Activated CD4-positive, CD25-positive, alpha-beta regulatory T cell treated with anti-CD3 and anti-CD28 coated beads, Interleukin-2, amount 50 U/mL, for 16 hours (primary cell): ENCODE measurements around the gene BCL2L11.

Experiments
- DNase-seq: peaks from one replicate; pipeline ENCODE4 v3.0.0-alpha.2; 2020; ENCODE audit warnings: low read depth, low spot score

The BCL2L11 gene

GRCh38 chr2:111117598-111118480, 2.9 kb upstream of the BCL2L11 start:
- DNase-seq = no peak

- DNase-seq = no peak
Observed at GRCh38 chr2:111118481-111118980, 2.2 kb upstream of the BCL2L11 start.

DNA sequence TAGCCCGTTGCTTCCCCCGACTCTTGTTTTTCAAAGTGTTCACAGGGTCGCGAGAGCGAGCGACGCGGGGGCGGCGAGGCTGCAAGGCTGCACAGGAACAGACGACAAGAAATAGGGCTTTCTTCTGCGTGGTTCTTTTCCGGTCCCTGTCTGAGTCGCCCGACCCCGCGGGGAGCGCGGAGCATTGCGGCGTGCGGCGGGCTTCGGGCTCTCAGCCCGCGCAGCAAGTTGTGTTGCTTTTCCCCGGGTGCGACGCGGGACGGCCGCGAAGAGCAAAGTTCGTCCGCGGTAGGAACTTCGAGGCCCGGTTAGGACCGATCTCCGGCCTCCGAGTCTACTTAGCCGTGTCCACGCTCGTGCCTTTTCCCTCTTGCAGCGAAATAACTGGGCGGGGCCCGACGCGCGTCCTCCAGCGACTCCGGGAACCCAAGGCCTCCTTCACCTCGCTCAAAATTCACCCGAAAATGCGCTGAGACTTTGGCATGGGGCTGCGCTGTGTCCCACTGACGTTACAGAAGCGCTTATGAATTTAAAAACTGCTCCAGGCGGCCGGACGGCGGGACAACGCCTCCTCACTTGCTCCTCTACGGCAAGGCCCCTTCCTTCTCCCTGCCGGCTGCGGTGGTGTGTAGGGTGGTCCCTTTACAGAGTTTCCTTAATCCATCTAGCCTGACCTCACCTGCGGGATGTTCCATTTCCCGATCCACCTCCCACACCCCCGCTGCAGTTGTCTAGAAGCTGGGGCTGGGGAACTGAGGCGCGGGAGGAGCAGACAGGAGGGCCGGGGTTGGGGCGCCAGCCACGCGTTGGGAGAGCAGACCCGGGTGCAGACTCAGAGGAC, 1.5 kb upstream of the BCL2L11 start:
- DNase-seq = no peak

DNA sequence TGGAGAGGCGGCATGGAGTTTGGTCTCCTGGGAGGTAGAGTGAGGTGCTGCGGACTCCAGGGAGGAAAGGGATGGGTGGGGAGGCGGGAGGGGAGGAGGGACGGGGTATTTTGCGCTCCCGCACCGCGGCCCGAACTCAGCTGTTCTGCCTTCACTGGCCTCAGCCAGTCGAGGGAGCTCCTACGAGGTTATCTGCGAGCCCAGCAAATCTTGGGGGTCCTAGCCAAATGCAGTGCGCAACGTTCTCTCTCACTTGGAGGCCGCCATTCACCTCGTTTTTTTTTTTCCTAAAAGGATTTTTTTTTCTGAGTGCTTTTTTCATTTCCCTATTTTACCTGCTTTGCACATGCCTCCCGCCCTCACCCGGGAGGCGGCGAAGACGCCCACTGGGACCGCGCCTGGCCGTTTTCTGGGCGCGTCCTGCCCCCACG, 877 bp upstream of the BCL2L11 start:
- no peak for DNase-seq

GRCh38 chr2:111121028-111121827, 514 bp downstream of the BCL2L11 start:
- no peak for DNase-seq

DNA sequence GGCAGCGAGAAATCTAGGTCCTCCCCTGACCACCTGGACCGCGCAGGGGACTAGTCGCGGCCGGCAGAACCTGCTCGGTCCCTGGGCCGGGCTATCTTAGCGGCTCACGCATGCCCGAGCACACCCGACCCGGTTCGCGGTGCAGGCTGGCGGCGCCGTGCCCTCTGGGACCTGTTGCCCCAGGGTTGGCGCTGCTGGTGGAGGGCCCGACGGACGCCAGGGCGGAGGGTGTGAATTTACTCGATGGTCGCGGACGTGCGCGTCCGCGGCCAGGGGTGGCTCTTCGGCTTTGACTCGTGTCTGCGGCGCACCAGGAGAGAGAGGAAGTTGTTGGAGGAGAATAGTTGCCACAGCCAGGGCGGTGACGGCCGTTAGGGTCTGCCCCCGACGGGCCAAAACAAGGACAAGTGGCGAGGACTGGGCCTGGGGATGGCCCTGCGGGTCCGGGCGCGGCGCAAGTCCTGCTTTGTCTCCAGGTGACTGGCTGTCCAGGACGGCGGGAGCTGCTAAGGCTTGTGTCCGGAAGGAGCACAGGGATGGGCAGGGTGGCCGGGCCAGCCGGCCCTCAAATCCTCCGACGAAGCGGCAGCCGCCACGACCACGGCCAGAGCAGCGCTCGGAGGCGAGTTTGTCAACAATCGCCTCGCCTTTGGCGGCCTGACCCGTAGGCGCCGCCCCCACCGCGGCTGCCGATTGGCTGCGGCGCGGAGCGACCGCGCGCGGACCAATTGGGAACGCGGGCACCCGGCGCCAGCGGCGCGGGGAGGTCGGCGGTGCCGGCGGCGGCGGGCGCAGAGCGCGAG, 1.3 kb downstream of the BCL2L11 start:
- peak; percentile 54 for DNase-seq

GRCh38 chr2:111122631-111123421, 2.1 kb downstream of the BCL2L11 start:
- DNase-seq = no peak

DNA sequence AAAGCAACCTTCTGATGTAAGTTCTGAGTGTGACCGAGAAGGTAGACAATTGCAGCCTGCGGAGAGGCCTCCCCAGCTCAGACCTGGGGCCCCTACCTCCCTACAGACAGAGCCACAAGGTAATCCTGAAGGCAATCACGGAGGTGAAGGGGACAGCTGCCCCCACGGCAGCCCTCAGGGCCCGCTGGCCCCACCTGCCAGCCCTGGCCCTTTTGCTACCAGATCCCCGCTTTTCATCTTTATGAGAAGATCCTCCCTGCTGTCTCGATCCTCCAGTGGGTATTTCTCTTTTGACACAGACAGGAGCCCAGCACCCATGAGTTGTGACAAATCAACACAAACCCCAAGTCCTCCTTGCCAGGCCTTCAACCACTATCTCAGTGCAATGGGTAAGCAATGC, 3.0 kb downstream of the BCL2L11 start:
- no peak for DNase-seq

GRCh38 chr2:111126581-111126980, 5.9 kb downstream of the BCL2L11 start:
- no peak for DNase-seq

DNA sequence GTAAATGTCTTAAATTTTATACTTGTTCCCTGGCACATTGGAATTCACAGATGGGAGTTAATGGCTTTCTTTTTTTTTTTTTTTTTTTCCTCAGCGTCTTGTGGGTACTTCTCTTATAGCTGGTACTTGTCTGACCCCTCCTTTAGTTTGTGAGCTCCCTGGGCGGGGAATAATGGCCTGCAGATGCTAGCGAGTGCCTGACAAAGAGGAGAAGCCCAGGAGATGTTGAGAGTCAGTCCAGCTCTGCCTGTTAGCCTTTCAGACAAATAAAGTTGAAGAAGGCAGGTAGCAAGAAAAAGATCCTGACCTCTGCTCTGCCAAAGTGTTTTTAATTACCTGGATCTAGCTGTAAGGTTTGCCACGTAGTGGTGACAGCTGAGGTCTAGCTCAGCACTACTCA, 6.6 kb downstream of the BCL2L11 start:
- no peak for DNase-seq

DNA sequence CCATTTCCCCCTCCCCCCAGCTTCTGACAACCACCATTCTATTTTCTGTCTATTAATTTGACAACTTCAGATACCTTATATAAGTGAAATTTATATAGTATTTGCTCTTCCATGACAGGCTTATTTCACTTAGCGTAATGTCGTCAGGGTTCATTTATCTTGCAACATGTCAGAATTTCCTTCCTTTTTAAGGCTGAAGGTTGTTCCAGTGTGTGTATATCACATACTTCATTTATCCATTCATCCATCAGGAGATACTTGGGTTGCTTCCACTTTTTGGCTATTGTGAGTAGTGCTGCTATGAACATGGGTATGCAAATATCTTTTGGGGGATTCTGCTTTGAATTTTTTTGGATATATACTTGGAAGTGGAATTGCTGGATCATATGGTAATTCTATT, 7.4 kb downstream of the BCL2L11 start:
- no peak for DNase-seq

DNA sequence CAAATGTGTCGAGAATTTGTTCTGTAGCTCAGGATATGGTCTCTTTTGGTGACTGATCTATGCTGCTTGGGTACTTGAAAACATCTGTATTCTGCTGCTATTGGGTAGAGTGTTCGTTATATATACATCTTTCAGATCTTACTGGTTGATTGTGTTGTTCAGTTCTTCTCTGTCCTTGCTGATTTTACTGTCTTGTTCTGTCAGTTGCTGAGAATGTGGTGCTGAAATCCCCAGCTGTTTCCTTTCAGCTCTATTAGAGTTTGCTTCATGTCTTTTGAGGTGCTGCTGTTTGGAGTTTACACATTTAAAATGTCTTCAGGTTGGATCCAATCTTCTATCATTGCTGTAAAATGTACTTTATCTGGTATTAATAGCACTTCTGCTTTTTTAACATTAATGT, 12.9 kb downstream of the BCL2L11 start:
- no peak for DNase-seq

DNA sequence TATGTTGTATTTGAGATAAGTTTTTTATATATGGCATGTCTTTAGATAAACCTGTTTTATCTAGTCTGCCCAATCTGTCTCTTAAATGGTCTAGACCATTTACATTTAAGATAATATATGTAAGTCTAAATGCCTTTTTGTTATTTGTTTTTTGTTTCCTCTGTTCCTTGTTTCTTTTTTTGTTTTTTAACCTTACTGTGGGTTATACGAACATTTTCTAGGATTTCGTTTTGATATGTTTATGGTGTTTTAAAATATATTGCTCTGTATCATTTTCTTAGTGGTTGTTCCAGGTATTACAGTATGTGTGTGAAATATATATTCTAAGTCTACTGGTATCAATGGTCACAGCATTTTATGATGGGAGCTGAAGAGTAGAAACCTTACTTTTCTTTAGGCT, 13.3 kb downstream of the BCL2L11 start:
- DNase-seq = no peak

GRCh38 chr2:111135237-111135909, 14.7 kb downstream of the BCL2L11 start:
- no peak for DNase-seq

DNA sequence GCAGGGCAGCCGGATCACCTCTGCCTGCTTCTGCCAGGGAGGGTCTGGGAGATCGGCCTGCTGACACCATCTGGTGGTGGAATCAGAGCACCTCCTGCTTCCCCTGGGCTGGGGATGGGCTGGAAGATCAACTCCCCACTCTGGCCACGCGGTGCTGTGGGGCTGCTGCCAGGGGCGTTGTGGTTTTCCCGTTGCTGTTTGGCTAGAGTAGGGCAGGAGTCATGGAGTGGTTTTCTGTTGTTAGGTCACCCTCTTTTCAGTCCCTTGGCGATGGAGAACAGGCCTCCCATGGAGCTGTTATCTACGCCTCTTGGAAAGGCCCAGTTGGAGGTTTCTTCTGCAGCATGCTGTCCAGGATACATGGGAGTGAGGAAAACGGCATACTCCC, 15.2 kb downstream of the BCL2L11 start:
- DNase-seq = no peak

DNA sequence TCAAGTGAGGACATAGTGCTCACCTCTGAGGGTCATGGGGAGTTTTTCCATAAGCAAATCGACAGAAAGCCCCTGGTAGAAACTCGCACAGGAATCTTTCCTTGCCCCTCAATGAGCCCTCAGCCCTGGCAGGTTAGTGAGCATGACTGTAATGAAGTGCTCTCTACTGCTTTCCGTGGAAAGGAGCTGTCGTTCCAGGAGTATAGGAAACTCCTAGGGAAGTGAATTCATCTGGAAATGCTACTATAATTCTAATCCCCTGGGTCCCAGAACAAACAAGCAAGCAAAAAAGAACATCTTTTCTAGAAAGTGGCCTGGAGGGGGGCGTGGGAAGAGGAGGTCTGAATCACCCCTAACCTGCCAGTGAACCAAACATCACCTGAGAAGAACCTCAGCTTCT, 18.1 kb downstream of the BCL2L11 start:
- DNase-seq = no peak

DNA sequence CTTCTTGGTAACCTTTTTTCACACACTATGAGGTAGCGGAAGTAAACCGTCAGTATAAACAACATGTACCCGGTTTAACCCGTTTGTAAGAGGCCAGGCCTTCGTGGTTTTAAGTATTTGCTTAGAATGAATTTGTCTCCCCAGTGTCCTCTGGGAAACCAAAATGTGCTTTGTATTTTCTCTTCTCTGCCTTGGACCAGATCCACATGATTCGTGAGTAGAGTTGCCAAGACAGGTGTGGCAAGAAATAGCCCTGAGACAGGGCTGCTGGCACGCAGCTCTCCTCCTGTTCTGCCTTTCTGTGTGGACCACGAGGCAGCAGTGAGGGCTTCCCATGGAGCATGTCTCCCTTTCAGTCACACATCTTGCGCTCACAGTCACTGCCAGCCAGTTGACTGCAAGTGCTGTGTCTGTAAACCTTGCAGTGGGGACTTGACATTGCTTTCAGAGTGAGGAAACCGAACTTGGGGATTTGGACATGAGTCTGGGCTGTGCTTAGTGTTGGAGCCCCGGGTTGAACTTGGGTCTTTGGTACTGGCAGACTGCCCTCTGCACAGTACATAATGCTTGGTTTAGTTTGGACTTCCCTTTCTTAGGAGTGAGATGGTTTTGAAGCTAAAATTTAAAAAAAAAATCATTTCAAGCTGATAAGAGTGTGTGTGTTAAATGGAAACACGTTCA, 19.1 kb downstream of the BCL2L11 start:
- no peak for DNase-seq

DNA sequence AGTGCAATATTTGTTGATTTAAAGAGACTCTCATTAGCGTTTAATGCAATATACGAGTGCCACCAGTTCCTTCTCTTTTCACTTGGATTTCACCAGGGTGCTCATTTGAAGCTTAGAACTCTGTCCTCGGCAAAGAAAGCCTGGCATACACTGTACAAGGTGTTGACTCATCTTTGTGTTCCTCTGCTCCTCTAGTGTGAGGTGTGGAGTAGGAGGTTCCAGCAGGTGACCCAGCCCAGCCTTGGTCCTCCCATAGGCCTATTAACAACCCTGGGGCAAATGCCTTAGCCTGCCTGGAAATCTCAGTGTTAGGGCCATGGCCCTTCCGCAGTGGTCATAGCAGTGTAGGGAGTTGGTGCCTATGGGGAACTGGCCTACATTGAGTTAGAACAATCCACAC, 20.1 kb downstream of the BCL2L11 start:
- DNase-seq = no peak

DNA sequence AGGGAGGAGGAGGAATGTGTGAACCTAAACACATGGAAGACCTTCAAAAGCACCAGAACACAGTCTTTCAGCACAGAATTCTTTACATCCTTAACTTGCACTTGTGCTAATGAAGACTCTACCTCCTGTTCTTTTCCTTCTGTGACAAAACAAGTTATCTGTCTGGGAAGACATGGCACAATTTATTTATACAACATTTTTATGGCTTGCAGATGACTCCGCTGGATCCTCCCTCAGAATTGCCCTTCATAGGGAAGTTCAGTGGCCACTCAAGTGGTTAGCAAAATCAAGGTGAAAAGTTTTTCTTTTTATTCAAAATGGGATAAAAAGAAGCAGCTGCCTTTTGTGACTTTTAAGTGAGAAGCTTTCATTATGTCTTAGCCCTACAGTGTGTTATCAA, 21.4 kb downstream of the BCL2L11 start:
- DNase-seq = no peak
